ENCODE data around the gene STON1.

The STON1 gene, protein sequence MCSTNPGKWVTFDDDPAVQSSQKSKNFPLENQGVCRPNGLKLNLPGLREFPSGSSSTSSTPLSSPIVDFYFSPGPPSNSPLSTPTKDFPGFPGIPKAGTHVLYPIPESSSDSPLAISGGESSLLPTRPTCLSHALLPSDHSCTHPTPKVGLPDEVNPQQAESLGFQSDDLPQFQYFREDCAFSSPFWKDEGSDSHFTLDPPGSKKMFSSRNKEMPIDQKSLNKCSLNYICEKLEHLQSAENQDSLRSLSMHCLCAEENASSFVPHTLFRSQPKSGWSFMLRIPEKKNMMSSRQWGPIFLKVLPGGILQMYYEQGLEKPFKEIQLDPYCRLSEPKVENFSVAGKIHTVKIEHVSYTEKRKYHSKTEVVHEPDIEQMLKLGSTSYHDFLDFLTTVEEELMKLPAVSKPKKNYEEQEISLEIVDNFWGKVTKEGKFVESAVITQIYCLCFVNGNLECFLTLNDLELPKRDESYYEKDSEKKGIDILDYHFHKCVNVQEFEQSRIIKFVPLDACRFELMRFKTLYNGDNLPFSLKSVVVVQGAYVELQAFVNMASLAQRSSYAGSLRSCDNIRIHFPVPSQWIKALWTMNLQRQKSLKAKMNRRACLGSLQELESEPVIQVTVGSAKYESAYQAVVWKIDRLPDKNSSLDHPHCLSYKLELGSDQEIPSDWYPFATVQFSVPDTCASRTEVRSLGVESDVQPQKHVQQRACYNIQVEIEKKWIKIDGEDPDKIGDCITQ

GRCh38 chr2:48530033-48530811 lies at the start of gene STON1:
TSS of gene STON1 (plus strand) at chr2:48530154. CDS start at chr2:48580634, 50,480 bp downstream.
- Histone ChIP-seq H3K9ac (ENCODE audit: low read length) (peak within 1 kb of the TSS; percentile 53), H3K9me3 (ENCODE audit: control insufficient read depth, low read depth, low read length) (no peaks in the 10 kb centered on the region), H3K4me1 (ENCODE audit: control insufficient read depth, low read depth, low read length) (peaks cover 20% of the 10 kb centered on the region), H3K36me3 (ENCODE audit: control insufficient read depth, low read depth, low read length) (no peaks in the 10 kb centered on the region), H3K27me3 (ENCODE audit: control insufficient read depth, insufficient read depth, low read length) (no peaks in the 10 kb centered on the region), H3K4me3 (ENCODE audit: low read length) (peak within 1 kb of the TSS; percentile 70), H3K27ac (ENCODE audit: low read length) (no peak within 1 kb of the TSS)

- H3K9me3 ChIP-seq (ENCODE audit: control insufficient read depth, low read depth, low read length): no peaks in the 10 kb centered on the region
- H3K27me3 ChIP-seq (ENCODE audit: control insufficient read depth, insufficient read depth, low read length): no peaks in the 10 kb centered on the region
- H3K4me3 ChIP-seq (ENCODE audit: low read length): no peak overlapping the region
- no peaks in the 10 kb centered on the region for H3K4me1 ChIP-seq (ENCODE audit: control insufficient read depth, low read depth, low read length)
- no peak overlapping the region for H3K9ac ChIP-seq (ENCODE audit: low read length)
- no peak overlapping the region for H3K27ac ChIP-seq (ENCODE audit: low read length)
- peaks cover 4% of the 10 kb centered on the region for H3K36me3 ChIP-seq (ENCODE audit: control insufficient read depth, low read depth, low read length)
Measured at GRCh38 chr2:48480526-48480925, 49.4 kb upstream of the STON1 start.

- Histone ChIP-seq H3K36me3 (ENCODE audit: control insufficient read depth, low read depth, low read length) (peaks cover 13% of the 10 kb centered on the region), H3K4me1 (ENCODE audit: control insufficient read depth, low read depth, low read length) (no peaks in the 10 kb centered on the region), H3K27me3 (ENCODE audit: control insufficient read depth, insufficient read depth, low read length) (no peaks in the 10 kb centered on the region), H3K9ac (ENCODE audit: low read length) (no peak overlapping the region), H3K9me3 (ENCODE audit: control insufficient read depth, low read depth, low read length) (no peaks in the 10 kb centered on the region), H3K27ac (ENCODE audit: low read length) (no peak overlapping the region), H3K4me3 (ENCODE audit: low read length) (no peak overlapping the region)
Measured at GRCh38 chr2:48482313-48482712, 47.6 kb upstream of the STON1 start.

DNA sequence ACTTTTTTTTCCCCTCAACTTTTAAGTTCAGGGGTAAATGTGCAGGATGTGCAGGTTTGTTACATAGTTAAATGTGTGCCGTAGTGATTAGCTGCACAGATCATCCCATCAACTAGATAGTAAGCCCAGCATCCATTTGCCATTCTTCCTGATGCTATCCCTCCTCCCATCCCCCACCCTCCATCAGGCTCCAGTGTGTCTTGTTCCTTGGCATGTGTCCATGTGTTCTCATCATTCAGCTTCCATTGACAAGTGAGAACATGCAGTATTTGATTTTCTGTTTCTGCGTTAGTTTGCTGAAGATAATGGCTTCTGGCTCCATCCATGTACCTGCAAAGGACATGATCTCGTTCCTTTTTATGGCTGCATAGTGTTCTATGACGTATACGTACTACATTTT lies 47.2 kb upstream of the STON1 start:
- Histone ChIP-seq H3K9me3 (ENCODE audit: control insufficient read depth, low read depth, low read length) (no peaks in the 10 kb centered on the region), H3K9ac (ENCODE audit: low read length) (no peak overlapping the region), H3K27ac (ENCODE audit: low read length) (no peak overlapping the region), H3K4me3 (ENCODE audit: low read length) (no peak overlapping the region), H3K4me1 (ENCODE audit: control insufficient read depth, low read depth, low read length) (no peaks in the 10 kb centered on the region), H3K27me3 (ENCODE audit: control insufficient read depth, insufficient read depth, low read length) (no peaks in the 10 kb centered on the region), H3K36me3 (ENCODE audit: control insufficient read depth, low read depth, low read length) (peaks cover 13% of the 10 kb centered on the region)

DNA sequence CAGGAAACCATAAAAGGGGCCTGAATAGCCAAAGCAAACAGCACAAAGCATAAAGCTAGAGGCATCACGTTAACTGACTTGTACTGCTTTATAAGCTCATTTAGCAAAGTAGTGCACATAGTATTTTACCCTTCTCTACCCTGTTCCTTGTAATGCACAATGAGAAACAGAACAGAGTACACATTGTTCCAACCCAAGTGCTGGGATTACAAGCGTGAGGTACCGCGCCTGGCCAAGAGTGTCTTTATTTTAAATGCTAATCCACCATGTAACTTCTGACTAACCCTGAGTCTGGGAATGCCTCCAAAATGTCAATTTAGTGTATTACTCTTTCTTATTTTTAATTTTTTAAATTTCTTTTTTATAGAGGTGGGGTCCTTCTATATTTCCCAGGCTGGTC lies 46.4 kb upstream of the STON1 start:
- H3K36me3 ChIP-seq (ENCODE audit: control insufficient read depth, low read depth, low read length): peaks cover 13% of the 10 kb centered on the region
- no peak overlapping the region for H3K4me3 ChIP-seq (ENCODE audit: low read length)
- no peaks in the 10 kb centered on the region for H3K9me3 ChIP-seq (ENCODE audit: control insufficient read depth, low read depth, low read length)
- H3K4me1 ChIP-seq (ENCODE audit: control insufficient read depth, low read depth, low read length): no peaks in the 10 kb centered on the region
- H3K27me3 ChIP-seq (ENCODE audit: control insufficient read depth, insufficient read depth, low read length): no peaks in the 10 kb centered on the region
- no peak overlapping the region for H3K9ac ChIP-seq (ENCODE audit: low read length)
- H3K27ac ChIP-seq (ENCODE audit: low read length): no peak overlapping the region

GRCh38 chr2:48483916-48484315 lies 46.0 kb upstream of the STON1 start:
- no peaks in the 10 kb centered on the region for H3K9me3 ChIP-seq (ENCODE audit: control insufficient read depth, low read depth, low read length)
- peaks cover 13% of the 10 kb centered on the region for H3K36me3 ChIP-seq (ENCODE audit: control insufficient read depth, low read depth, low read length)
- no peaks in the 10 kb centered on the region for H3K27me3 ChIP-seq (ENCODE audit: control insufficient read depth, insufficient read depth, low read length)
- H3K4me1 ChIP-seq (ENCODE audit: control insufficient read depth, low read depth, low read length): no peaks in the 10 kb centered on the region
- no peak overlapping the region for H3K27ac ChIP-seq (ENCODE audit: low read length)
- H3K9ac ChIP-seq (ENCODE audit: low read length): no peak overlapping the region
- H3K4me3 ChIP-seq (ENCODE audit: low read length): no peak overlapping the region

GRCh38 chr2:48488545-48488944 lies 41.4 kb upstream of the STON1 start:
- Histone ChIP-seq H3K27me3 (ENCODE audit: control insufficient read depth, insufficient read depth, low read length) (no peaks in the 10 kb centered on the region), H3K4me1 (ENCODE audit: control insufficient read depth, low read depth, low read length) (no peaks in the 10 kb centered on the region), H3K27ac (ENCODE audit: low read length) (no peak overlapping the region), H3K4me3 (ENCODE audit: low read length) (no peak overlapping the region), H3K9me3 (ENCODE audit: control insufficient read depth, low read depth, low read length) (no peaks in the 10 kb centered on the region), H3K36me3 (ENCODE audit: control insufficient read depth, low read depth, low read length) (peaks cover 12% of the 10 kb centered on the region), H3K9ac (ENCODE audit: low read length) (no peak overlapping the region)

DNA sequence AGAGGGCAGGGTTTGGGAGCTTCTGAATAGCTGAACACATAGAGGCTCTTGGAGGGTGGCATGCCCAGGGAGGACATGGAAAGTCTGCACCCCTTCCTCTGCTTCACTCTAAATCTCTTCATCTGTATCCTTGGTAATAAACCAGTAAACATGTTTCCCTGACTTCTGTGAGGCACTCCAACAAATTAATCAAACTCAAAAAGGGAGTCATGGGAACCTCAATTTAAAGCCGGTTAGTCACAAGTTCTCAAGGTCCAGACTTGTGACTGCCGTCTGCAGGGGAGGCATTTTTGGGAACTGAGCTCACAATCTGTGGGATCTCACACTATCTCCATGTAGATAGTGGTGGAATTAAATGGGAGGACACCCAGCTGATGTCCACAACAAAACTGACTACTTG lies 33.1 kb upstream of the STON1 start:
- Histone ChIP-seq H3K27ac (ENCODE audit: low read length) (no peak overlapping the region), H3K9ac (ENCODE audit: low read length) (no peak overlapping the region), H3K4me1 (ENCODE audit: control insufficient read depth, low read depth, low read length) (no peaks in the 10 kb centered on the region), H3K36me3 (ENCODE audit: control insufficient read depth, low read depth, low read length) (peaks cover 18% of the 10 kb centered on the region), H3K27me3 (ENCODE audit: control insufficient read depth, insufficient read depth, low read length) (no peaks in the 10 kb centered on the region), H3K4me3 (ENCODE audit: low read length) (no peak overlapping the region), H3K9me3 (ENCODE audit: control insufficient read depth, low read depth, low read length) (no peaks in the 10 kb centered on the region)

- Histone ChIP-seq H3K27me3 (ENCODE audit: control insufficient read depth, insufficient read depth, low read length) (no peaks in the 10 kb centered on the region), H3K9ac (ENCODE audit: low read length) (no peak overlapping the region), H3K4me3 (ENCODE audit: low read length) (no peak overlapping the region), H3K36me3 (ENCODE audit: control insufficient read depth, low read depth, low read length) (peaks cover 4% of the 10 kb centered on the region), H3K9me3 (ENCODE audit: control insufficient read depth, low read depth, low read length) (no peaks in the 10 kb centered on the region), H3K4me1 (ENCODE audit: control insufficient read depth, low read depth, low read length) (peaks cover 20% of the 10 kb centered on the region), H3K27ac (ENCODE audit: low read length) (no peak overlapping the region)
Measured at GRCh38 chr2:48504647-48505327, 25.2 kb upstream of the STON1 start.

DNA sequence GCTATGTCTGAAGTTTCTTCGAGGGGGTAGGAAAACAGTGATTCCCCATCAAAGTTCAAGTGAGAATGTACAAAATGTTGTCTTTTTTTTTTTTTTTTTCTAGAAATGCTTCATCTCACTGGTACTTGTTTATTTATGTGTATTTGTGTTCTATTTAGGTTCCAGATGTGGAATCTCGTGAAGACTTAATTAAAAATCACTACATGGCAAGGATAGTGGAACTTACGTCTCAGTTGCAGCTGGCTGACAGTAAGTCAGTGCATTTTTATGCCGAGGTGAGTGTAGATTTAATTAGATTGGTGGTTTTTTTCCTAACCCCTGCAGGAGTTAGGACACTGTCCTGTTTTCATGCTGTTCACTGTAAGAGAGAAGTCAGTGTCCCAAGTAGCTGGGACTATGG lies 22.8 kb upstream of the STON1 start:
- no peaks in the 10 kb centered on the region for H3K9me3 ChIP-seq (ENCODE audit: control insufficient read depth, low read depth, low read length)
- H3K4me3 ChIP-seq (ENCODE audit: low read length): no peak overlapping the region
- no peak overlapping the region for H3K27ac ChIP-seq (ENCODE audit: low read length)
- no peak overlapping the region for H3K9ac ChIP-seq (ENCODE audit: low read length)
- peaks cover 21% of the 10 kb centered on the region for H3K4me1 ChIP-seq (ENCODE audit: control insufficient read depth, low read depth, low read length)
- H3K27me3 ChIP-seq (ENCODE audit: control insufficient read depth, insufficient read depth, low read length): no peaks in the 10 kb centered on the region
- H3K36me3 ChIP-seq (ENCODE audit: control insufficient read depth, low read depth, low read length): no peaks in the 10 kb centered on the region

Data from iPS-18a (cell line).